NK-92 (cell line): ENCODE results near the gene ADAD1.

Experiments used
- DNase-seq: peaks from one replicate; lab custom pipeline; 2025; ENCODE audit not compliant: unreplicated experiment; lab: John Stamatoyannopoulos, UW

The ADAD1 gene

GRCh38 chr4:122453384-122453995, 74.7 kb downstream of the ADAD1 start:
- DNase-seq: no peak

GRCh38 chr4:122456231-122457116, 77.7 kb downstream of the ADAD1 start, which contains the start of gene IL2:
TSS of gene IL2 (minus strand) at chr4:122456725. CDS start at chr4:122456440, 285 bp downstream.
- no peak for DNase-seq

DNA sequence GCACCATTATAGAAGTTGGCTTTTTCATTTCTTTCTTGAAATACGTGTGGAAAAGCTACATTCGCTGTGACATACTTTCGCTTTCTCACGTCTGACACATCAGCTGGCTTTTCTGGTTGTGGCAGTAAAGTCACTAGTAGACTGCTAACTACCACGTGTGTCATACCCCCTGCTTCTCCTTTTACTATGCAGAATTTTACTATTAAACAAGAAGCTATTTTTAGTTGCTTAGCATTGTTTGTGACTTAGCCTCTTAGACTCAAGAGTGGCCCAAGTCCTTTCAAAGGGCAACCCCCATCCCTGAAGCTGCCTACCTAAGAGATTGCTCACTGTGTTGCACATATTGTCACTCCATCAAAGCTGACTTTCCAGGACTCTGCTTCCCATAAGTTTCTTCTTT, 79.8 kb downstream of the ADAD1 start:
- no peak for DNase-seq

DNA sequence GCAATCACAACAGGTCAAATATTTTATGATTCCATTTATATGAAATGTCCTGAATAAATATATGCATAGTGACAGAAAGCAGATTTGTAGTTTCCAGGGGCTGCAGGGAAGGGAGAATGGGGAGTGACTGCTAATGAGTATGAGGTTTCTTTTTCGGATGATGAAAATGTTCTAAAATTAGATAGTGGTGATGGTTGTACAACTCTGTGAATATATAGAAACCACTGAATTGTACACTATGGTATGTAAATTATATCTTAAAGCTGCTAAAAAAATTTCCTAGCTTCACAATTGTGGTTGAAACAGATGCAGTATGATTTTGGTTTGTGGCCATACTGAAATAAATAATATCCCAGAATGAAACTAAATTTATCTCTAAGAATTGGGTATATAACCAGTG, 90.6 kb downstream of the ADAD1 start:
- DNase-seq: no peak

DNA sequence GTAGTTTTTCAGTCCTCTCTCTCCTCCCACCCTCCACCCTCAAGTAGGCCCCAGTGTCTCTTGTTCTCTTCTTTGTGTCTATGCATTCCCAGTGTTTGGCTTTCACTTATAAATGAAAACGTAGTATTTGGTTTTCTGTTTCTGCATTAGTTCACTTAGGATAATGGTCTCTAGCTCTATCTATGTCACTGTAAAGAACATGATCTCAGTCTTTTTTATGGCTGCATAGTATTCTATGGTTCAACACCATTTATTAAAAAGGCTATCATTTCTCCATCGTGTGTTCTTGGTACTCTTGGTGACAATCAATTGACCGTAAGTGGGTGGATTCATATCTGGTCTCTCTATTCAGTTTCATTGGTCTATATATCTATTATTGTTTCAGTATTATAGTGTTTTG, 96.4 kb downstream of the ADAD1 start:
- no peak for DNase-seq

GRCh38 chr4:122476126-122476525, 97.3 kb downstream of the ADAD1 start:
- DNase-seq: no peak

GRCh38 chr4:122476745-122477144, 97.9 kb downstream of the ADAD1 start:
- DNase-seq: no peak
